DMS153 treated with DMSO at 0.1 percent for 48 hours (cell line): ENCODE data around the gene C1orf232.

Experiments
- DNase-seq: peaks from one replicate; lab custom pipeline; 2025; ENCODE audit not compliant: unreplicated experiment; lab: John Stamatoyannopoulos, UW

C1orf232 gene

GRCh38 chr1:26158271-26158907, 10.4 kb downstream of the C1orf232 start:
- no peak for DNase-seq

- DNase-seq: no peak
These were observed 12.3 kb downstream of the C1orf232 start for GRCh38 chr1:26156285-26157038.

- DNase-seq: no peak
These were observed 13.1 kb downstream of the C1orf232 start for GRCh38 chr1:26155370-26156284.

- no peak for DNase-seq
These were observed 14.0 kb downstream of the C1orf232 start for GRCh38 chr1:26154750-26155149.

- DNase-seq: no peak
These were observed 14.7 kb downstream of the C1orf232 start for GRCh38 chr1:26153966-26154532.

GRCh38 chr1:26148887-26149286, 19.9 kb downstream of the C1orf232 start:
- no peak for DNase-seq

- DNase-seq: no peak
These were observed 22.8 kb downstream of the C1orf232 start for GRCh38 chr1:26145960-26146294.

GRCh38 chr1:26145041-26145959, 23.5 kb downstream of the C1orf232 start:
- peak; percentile 94 for DNase-seq

GRCh38 chr1:26142159-26142558, 26.6 kb downstream of the C1orf232 start:
- no peak for DNase-seq

GRCh38 chr1:26138974-26139558, 29.7 kb downstream of the C1orf232 start:
- no peak for DNase-seq

GRCh38 chr1:26134466-26134865, 34.3 kb downstream of the C1orf232 start:
- DNase-seq: no peak

GRCh38 chr1:26132834-26133167, 36.0 kb downstream of the C1orf232 start:
- no peak for DNase-seq

GRCh38 chr1:26132128-26132833, 36.5 kb downstream of the C1orf232 start:
- no peak for DNase-seq

GRCh38 chr1:26130695-26131094, 38.1 kb downstream of the C1orf232 start:
- no peak for DNase-seq

- DNase-seq: no peak
These were observed 39.0 kb downstream of the C1orf232 start for GRCh38 chr1:26129778-26130177.

GRCh38 chr1:26127235-26128163, 41.3 kb downstream of the C1orf232 start:
- peak; percentile 25 for DNase-seq

- peak; percentile 79 for DNase-seq
These were observed 42.3 kb downstream of the C1orf232 start for GRCh38 chr1:26126321-26127084.

- no peak for DNase-seq
These were observed 42.8 kb downstream of the C1orf232 start for GRCh38 chr1:26125946-26126320.
